Stimulated activated CD4-positive, alpha-beta T cell treated with anti-CD3 and anti-CD28 coated beads, Interleukin-15, amount 100 ng/mL, for 1 hour (primary cell): ENCODE results near the gene NCBP3.
"Not testable (repeated sequence)": the region's sequence is repeated elsewhere in the genome, so short reads cannot be mapped to it uniquely, and the experiment has no call there.

Experiments used
- DNase-seq, 2 donors: peaks; one replicate each; pipeline ENCODE4 v3.0.0-alpha.2; 2020; ENCODE audit warnings: low read depth in 1 of 2, low spot score in 1 of 2

Gene NCBP3

GRCh38 chr17:3847165-3847670 lies 1.2 kb upstream of the NCBP3 start:
- no peak for DNase-seq

GRCh38 chr17:3846437-3847164 lies 555 bp upstream of the NCBP3 start:
- DNase-seq: no peak

- peak in 1 of 2 donors; percentile 10 for DNase-seq
These were observed 790 bp downstream of the NCBP3 start for GRCh38 chr17:3845291-3845620.

- DNase-seq: not testable (repeated sequence)
These were observed 1.5 kb downstream of the NCBP3 start for GRCh38 chr17:3844556-3844955.

GRCh38 chr17:3843935-3844516 lies 2.0 kb downstream of the NCBP3 start:
- peak; percentile 16 to 29 for DNase-seq

- DNase-seq: no peak
These were observed 7.8 kb downstream of the NCBP3 start for GRCh38 chr17:3838206-3838605.

GRCh38 chr17:3836551-3836950 lies 9.5 kb downstream of the NCBP3 start:
- DNase-seq: no peak

- no peak for DNase-seq
These were observed 10.4 kb downstream of the NCBP3 start for GRCh38 chr17:3835410-3836229.

GRCh38 chr17:3834811-3835210 lies 11.2 kb downstream of the NCBP3 start:
- no peak for DNase-seq

GRCh38 chr17:3828852-3829232 lies 17.2 kb downstream of the NCBP3 start:
- DNase-seq: no peak

GRCh38 chr17:3828151-3828851 lies 17.7 kb downstream of the NCBP3 start:
- no peak for DNase-seq

GRCh38 chr17:3827124-3827773 lies 18.8 kb downstream of the NCBP3 start:
- DNase-seq: peak; percentile 20 to 30

- DNase-seq: no peak
These were observed 19.9 kb downstream of the NCBP3 start for GRCh38 chr17:3826191-3826590.

- DNase-seq: no peak
These were observed 24.9 kb downstream of the NCBP3 start for GRCh38 chr17:3821101-3821500.

- no peak for DNase-seq
These were observed 27.3 kb downstream of the NCBP3 start for GRCh38 chr17:3818786-3819185.

GRCh38 chr17:3817851-3818605 lies 28.0 kb downstream of the NCBP3 start:
- no peak for DNase-seq

- no peak for DNase-seq
These were observed 30.1 kb downstream of the NCBP3 start for GRCh38 chr17:3815925-3816324.

- DNase-seq: no peak
These were observed 30.9 kb downstream of the NCBP3 start for GRCh38 chr17:3815122-3815521.

GRCh38 chr17:3814361-3814760 lies 31.7 kb downstream of the NCBP3 start:
- DNase-seq: no peak

- DNase-seq: no peak
These were observed 32.9 kb downstream of the NCBP3 start for GRCh38 chr17:3813171-3813570.
